ENCODE measurements around the gene ITFG1. TPM values are rescaled to one million over a fixed set of nuclear protein-coding genes. Genes with fewer than 3 reads are reported as not detected.
A peak's percentile ranks its signal among the peaks of the same experiment; 100 is the strongest.

Gene ITFG1
- total and polyA plus RNA-seq, 2 of the 13 experiments (the other 11 are each of a cell fraction or from before 2014, with no cell fraction given) = 74.5 to 150 TPM

DNA sequence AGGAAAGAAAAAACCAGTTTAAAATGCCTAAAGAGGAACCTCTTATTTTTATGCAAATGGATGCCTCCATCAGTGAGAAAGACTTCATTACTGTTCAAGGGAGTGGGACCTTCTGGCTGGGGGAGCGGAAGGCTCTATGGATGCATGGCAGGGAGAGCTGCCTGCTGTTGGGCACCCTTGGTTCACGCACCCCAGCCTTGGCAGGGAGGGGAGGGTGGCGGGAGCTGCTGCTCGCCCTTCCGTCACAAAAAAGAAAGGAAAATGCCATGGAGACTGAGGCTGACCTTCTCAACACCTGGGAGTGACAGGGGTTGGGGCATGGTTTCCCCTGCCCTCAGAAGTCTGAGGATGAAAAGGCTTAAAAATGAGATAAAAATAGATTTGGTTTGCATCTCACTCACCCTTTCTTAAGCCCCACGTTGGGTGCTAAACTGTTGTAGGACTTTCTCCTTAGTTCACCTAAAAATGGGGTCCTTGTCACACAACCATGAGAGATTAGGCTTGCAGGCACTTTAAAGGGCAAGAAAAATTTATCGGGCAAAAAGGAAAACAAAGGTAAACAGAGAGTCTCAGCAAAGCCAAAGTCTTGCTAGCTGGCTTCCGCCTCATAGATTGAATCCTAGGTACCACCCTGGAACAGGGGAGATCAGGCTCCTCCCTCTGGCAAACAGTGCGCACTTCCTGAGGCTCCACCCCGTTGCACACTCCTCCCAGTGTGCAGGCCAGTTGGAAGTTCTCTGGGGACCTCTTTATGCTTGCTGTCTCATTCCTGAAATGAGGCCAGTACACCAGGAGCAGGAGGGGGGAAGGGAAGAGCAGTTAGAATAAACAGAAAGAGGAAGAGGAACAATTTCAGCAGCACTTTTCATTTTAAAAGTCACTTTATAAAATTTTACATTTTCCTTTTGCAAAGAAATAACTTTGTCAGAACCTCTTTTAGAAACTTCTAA, 31.8 kb upstream of the ITFG1 start (continued):
- TF ChIP-seq ZXDC (CRISPR knock-in tag; IDR thresholded peaks at IDR 0.05) = no peak
- TF ChIP-seq ZMYM2 (CRISPR knock-in tag; IDR thresholded peaks at IDR 0.05) = no peak
- TF ChIP-seq AFF4 (CRISPR knock-in tag; IDR thresholded peaks at IDR 0.05) = no peak
- no peak for TF ChIP-seq ZKSCAN8 (CRISPR knock-in tag; IDR thresholded peaks at IDR 0.05; ENCODE audit: borderline replicate concordance)
- peak; percentile 28; the same call in 1 of the 2 replicates for TF ChIP-seq SALL2 (CRISPR knock-in tag; IDR thresholded peaks at IDR 0.05)
- no peak for TF ChIP-seq PHF5A (CRISPR knock-in tag; IDR thresholded peaks at IDR 0.05; ENCODE audit: low read depth, unreplicated experiment)
- peak; percentile 40; the same call in 1 of the 2 replicates for TF ChIP-seq ZNF350 (CRISPR knock-in tag; IDR thresholded peaks at IDR 0.05; ENCODE audit: borderline replicate concordance, low read depth)
- no peak for TF ChIP-seq ZNF879 (CRISPR knock-in tag; IDR thresholded peaks at IDR 0.05)
- TF ChIP-seq, protein P1, sequence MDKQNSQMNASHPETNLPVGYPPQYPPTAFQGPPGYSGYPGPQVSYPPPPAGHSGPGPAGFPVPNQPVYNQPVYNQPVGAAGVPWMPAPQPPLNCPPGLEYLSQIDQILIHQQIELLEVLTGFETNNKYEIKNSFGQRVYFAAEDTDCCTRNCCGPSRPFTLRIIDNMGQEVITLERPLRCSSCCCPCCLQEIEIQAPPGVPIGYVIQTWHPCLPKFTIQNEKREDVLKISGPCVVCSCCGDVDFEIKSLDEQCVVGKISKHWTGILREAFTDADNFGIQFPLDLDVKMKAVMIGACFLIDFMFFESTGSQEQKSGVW (CRISPR knock-in tag; IDR thresholded peaks at IDR 0.05; ENCODE audit: borderline replicate concordance) = no peak
- no peak for TF ChIP-seq ZNF878 (CRISPR knock-in tag; IDR thresholded peaks at IDR 0.05)
- no peak for TF ChIP-seq SMAD1 (CRISPR knock-in tag; IDR thresholded peaks at IDR 0.05; ENCODE audit: borderline replicate concordance, low read depth)
- TF ChIP-seq ZNF713 (CRISPR knock-in tag; IDR thresholded peaks at IDR 0.05) = no peak
- TF ChIP-seq, protein P2, sequence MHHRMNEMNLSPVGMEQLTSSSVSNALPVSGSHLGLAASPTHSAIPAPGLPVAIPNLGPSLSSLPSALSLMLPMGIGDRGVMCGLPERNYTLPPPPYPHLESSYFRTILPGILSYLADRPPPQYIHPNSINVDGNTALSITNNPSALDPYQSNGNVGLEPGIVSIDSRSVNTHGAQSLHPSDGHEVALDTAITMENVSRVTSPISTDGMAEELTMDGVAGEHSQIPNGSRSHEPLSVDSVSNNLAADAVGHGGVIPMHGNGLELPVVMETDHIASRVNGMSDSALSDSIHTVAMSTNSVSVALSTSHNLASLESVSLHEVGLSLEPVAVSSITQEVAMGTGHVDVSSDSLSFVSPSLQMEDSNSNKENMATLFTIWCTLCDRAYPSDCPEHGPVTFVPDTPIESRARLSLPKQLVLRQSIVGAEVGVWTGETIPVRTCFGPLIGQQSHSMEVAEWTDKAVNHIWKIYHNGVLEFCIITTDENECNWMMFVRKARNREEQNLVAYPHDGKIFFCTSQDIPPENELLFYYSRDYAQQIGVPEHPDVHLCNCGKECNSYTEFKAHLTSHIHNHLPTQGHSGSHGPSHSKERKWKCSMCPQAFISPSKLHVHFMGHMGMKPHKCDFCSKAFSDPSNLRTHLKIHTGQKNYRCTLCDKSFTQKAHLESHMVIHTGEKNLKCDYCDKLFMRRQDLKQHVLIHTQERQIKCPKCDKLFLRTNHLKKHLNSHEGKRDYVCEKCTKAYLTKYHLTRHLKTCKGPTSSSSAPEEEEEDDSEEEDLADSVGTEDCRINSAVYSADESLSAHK (CRISPR knock-in tag; IDR thresholded peaks at IDR 0.05; ENCODE audit: borderline replicate concordance) = no peak

Measured in HepG2 (cell line).